NCI-H146 treated with DMSO at 0.1 percent for 48 hours (cell line): ENCODE results near the gene VPS8.

Experiments
- DNase-seq: peaks from one replicate; lab custom pipeline; 2025; ENCODE audit not compliant: unreplicated experiment; lab: John Stamatoyannopoulos, UW

Gene VPS8

GRCh38 chr3:184807549-184807948, 4.4 kb upstream of the VPS8 start:
- no peak for DNase-seq

DNA sequence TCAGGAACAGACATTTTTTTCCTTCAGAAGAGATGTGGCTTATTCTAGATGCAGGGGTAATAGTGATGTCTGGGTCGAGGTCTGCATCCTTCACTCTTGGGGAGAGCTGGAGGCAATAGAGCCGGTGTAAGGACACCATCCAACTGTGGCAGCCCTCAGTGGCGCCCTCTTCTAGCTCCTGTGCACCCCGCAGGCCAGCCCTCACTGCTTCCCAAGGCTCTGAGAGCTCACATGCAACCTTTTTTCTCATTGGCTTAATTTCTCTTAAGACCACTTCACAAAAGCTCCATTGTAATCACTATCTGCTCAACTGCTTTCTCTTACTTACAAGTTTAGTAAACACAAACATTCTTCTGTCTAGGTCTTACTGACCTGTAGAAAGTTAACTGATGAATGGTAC, 3.9 kb upstream of the VPS8 start:
- no peak for DNase-seq

DNA sequence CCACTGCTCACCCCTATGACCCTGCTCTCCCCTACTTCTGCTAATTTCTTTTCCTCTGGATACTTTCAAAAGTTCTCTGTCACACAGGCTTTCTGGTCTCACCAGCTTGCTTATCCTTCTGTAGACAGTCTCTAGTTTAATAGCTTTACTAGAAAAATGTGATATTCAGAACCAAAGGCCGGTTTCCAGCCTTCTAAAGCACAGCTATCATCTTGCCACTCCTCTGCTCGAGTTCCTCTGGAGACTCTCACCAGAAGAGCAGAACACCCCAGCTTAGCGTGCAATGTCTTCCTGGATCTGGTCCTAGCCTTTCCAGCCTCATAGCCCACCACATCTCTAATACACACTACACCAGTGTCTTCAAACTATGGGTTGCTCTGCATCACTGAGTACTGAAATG, 1.8 kb upstream of the VPS8 start:
- no peak for DNase-seq

GRCh38 chr3:184811034-184811433, 932 bp upstream of the VPS8 start:
- DNase-seq: no peak

- no peak for DNase-seq
Observed at GRCh38 chr3:184811663-184811998, 335 bp upstream of the VPS8 start.

DNA sequence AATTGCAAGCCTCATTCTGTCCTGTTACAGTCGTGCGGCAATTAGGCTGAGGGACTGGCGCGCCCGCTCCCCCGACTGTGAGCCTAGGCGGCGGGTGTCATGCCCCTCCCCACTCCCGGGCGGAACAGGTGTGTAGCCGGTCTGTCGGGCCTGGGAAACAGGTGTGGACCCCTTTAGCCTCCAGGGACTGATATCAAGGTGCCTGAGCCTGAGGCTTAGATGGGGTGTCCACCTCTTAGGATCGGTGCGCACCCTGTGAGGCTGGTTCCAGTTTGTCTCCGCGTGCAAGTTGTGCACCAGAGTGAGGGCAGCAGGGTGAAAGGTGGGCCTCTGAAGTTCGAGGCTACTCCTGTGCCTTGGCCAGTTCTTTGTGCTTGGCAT, 686 bp downstream of the VPS8 start:
- peak; percentile 64 for DNase-seq

DNA sequence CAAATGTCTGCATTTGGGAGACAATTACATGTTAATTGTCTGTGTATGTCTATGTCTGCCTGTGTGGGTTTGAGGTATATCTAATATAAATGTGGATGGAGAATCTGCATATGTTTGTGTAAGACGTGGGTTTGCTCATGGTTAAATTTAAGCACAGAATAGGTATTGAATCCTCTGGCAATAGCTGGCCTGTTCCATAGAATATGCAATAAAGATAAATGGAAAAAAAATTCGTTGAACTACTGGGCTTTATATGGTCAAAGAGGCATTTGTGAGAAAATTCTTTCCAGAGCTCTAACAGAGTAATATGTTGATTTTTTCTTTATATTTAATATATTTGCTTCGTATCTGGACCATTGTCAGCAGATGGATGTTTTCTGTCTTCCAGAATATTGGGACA, 1.4 kb downstream of the VPS8 start:
- no peak for DNase-seq

GRCh38 chr3:184814214-184814613, 2.2 kb downstream of the VPS8 start:
- no peak for DNase-seq

DNA sequence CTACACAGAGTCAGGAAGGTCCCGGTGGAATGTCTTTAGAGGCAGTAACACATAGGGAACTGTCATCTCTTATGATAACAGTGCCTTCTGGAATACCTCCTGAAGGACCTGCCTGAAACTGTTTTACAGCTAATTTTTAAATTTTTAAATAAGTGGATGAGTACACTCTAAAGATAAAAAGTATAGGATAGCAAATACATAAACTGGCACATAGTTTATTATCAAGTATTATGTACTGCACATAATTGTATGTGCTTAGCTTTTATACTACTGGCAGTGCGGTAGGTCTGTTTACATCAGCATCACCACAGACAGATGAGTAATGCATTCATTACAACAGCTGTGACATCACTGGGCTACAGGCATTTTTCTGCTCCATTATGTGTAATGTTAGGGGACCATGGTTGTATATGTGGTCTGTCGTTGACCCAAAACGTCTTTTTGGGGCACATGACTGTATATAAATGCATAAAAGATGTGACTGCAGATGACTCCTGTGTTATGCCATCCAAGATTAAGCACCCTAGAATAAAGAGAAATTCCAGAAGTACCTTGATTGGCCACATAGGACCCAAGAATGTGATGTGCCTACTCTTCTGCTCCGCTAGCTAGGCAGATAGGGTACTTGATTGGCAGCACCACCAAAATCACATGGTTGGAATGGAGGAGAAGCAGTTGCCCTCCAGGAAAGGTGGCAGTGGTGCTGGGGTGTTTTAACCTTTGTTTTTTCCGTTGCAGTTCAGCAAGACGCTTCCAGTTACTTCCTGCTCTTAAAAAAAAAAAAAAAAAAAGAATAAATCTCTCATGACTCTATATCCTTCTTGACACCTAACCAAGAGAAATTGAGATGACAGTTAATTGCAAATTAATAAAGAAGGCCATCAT, 3.3 kb downstream of the VPS8 start:
- no peak for DNase-seq

- no peak for DNase-seq
Observed at GRCh38 chr3:184816614-184817013, 4.6 kb downstream of the VPS8 start.

DNA sequence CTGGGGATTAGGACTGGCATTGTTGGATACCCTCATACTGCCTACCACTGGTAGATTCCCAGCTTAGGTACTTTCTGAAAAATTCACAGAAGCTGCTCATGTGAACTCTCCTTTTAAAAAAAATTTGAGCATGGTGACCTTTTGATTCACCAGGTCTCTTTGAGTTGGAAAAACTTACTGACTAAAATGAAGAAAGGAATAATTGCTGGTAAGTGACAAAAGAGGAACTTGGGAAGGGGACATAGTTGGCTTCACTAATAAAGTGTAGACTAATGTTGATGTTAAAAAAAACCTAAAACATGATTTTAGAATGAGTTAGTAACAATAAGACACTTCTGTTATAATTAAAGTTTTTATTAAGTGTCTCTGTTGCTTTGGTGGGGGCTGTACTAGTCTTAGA, 8.6 kb downstream of the VPS8 start:
- DNase-seq: no peak

DNA sequence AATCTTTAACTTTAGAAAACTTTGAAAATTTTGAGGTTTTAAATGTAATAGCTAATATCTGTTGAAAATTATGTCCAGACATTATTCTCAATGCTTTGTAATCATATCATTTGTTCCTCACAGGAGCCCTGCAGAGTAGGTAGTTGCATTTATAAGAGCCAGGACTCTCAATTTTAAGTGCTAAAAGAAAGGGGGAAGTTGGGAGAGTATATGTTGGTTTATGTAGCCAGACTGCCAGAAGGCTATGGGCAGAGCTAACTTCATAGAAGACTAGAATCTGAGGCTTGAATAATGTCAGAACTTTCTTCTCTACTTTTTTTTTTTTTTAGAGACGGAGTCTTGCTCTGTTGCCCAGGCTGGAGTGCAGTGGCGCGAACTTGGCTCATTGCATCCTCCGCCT, 9.1 kb downstream of the VPS8 start:
- no peak for DNase-seq

GRCh38 chr3:184822081-184822480, 10.1 kb downstream of the VPS8 start:
- DNase-seq: no peak

DNA sequence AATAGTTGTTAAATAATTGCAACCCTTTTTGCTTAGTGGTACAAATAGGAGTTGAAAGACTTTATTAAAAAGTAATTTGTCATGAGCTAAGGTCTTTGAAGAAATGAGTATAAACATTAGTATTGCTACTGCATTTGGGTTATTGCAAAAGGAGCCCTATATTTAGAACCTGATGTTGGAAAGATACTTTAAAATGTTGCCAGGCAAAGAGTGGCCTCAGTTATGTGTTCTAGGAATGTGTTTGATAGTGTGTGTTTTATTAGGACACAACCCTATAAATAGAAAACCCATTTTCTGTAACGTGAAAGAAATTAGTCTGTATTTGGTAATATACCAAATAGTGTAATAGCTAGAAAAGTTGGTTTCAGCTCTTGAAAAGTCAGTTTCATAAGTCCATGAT, 10.7 kb downstream of the VPS8 start:
- DNase-seq: no peak

DNA sequence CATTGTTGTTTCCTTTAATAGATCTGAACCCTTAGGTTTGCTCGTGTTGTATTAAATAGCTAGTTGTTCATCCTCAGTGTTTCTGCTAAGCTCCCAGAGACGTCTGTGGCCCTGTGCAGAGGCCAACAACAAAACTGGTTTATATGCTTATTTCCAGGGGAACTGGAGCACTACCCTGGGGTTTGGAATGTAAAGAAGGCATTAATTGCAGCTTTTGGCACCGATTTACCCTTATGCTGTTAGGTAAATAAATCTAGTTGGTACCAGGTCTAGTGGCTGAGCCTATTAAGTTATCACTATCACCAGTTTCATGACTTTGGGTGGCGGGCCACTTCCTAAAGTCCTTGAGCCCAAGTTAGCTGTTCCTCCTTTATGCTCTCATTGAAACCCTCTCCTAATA, 12.0 kb downstream of the VPS8 start:
- no peak for DNase-seq

GRCh38 chr3:184825121-184825820, 13.3 kb downstream of the VPS8 start:
- no peak for DNase-seq

DNA sequence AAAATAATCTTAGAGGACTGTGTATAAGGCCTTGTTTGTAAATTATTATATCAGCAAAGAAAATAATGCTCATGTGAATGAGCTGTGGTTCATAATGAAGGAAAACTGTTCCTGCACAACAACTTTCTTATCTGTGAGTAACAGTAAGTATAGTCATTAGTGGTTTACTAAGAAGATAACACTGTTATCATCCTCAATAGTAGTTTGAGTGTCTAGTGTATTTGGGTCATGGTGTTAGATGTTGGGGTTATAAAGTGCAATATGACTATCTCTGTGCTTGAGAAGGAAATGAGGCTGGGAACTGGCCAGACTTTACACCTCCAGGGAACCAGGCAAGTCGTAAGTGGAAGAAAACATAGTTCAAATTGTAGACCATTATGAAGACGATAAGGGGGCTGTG, 15.6 kb downstream of the VPS8 start:
- DNase-seq: no peak

- no peak for DNase-seq
Observed at GRCh38 chr3:184832044-184832443, 20.1 kb downstream of the VPS8 start.

DNA sequence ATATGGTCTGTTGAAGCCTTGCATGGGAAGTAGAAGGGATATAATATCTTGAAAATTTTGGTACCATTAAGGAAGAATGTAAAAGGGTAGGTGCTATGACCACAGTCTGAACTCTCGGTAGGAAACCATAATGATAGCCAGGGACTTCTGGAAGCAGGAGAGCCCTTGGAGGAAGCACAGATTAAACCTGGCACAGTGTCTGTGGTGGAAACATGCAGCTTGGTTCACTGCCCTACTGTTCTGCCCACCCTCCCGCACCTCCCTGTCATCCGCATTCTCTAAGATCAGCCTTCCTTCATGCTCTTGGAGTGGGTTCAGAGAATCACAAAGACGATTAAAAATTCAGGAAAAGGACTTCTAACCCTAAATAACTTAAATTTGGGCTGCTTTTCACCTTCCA, 20.9 kb downstream of the VPS8 start:
- no peak for DNase-seq

DNA sequence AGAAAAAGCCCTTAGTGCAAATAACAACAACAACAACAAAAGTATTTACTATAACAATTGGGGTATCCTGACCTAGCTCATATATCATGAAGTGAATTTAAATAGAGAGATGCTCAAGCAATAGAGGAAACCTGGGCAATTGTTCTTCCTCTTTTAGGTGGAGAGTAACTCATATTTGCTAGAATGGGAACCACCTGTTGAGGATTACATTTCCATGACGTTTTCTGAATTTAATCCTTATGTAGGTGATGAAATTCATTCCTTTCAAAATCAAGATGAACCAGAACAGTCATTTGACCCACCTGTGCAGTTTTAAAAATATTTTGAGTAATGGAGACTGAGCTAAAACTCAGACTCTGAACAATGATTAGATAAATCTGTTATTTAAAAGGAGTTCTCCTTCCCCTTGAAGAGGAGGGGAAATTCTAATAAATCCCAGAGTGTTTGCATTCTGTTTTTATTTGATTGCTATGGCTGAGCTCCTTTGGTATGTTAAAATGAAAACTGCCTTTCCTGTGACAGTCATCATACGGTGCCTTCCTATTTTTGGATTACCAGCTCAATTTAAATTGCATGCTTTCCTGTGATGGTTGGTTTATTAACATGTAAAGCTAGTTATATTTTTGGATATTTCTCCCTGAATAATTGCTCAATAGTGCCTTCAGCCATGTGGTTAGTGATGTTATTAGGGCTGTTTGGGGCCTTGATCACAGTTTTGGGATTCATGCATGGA, 24.3 kb downstream of the VPS8 start:
- DNase-seq: no peak

DNA sequence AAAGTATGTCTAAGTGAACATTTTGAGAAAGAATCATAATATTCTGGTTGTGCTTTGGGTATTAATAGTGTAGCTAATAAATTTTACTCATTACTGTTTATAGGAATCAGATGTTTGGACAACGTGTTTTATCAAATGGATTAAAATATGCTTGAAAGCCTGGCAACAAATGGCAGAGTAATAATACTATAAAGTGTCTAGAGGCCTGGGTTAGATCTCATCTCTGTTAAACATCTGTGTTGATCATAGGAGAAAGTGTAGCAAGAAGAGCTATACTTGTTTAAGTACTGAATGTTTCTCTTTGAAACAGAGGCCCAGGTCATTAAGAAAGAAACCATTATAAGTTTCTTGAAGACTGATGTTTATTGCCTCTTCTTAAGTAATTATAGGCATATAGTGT, 30.5 kb downstream of the VPS8 start:
- no peak for DNase-seq

GRCh38 chr3:184845819-184846218, 33.9 kb downstream of the VPS8 start:
- no peak for DNase-seq
